ENCODE measurements around the gene CAMSAP1.

DNA sequence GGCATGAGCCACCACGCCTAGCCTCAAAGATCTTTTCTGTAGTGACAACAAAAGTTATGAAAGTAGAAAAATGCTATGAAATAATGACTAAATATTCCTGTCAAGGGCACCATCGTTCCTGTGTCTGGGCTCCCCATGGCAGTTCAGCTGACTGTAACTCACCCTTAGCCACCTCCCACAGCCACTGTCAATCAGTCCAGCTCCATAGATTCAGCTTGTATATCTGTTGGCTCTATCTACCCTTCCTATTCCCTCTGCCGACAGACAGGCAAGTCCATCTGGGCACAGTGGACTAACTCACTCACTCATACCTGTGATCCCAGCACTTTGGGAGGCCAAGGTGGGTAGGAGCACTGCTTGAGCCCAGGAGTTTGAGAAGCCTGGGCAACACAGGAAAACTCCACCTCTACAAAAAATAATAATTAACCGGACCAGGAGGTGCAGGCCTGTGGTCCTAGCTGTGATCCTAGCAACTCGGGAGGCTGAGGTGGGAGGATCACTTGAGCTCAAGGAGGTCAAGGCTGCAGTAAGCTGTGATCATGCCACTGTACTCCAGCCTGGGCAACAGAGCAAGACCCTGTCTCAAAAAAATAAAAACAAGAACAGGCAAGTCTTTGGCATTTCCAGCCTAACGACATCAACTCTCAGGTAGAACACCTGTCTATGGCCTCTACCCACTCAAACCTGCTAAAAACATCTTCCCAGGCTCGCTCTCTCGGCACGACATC lies 6.2 kb downstream of the CAMSAP1 start:
- TF ChIP-seq, protein P1, sequence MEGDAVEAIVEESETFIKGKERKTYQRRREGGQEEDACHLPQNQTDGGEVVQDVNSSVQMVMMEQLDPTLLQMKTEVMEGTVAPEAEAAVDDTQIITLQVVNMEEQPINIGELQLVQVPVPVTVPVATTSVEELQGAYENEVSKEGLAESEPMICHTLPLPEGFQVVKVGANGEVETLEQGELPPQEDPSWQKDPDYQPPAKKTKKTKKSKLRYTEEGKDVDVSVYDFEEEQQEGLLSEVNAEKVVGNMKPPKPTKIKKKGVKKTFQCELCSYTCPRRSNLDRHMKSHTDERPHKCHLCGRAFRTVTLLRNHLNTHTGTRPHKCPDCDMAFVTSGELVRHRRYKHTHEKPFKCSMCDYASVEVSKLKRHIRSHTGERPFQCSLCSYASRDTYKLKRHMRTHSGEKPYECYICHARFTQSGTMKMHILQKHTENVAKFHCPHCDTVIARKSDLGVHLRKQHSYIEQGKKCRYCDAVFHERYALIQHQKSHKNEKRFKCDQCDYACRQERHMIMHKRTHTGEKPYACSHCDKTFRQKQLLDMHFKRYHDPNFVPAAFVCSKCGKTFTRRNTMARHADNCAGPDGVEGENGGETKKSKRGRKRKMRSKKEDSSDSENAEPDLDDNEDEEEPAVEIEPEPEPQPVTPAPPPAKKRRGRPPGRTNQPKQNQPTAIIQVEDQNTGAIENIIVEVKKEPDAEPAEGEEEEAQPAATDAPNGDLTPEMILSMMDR (IDR thresholded peaks at IDR 0.05; ENCODE audit: insufficient read depth, low read depth, low read length), result no peak
- TF ChIP-seq EZH2 (IDR thresholded peaks at IDR 0.05; ENCODE audit: insufficient read depth, low read length), result no peak
